MCF 10A (cell line): ENCODE results near the gene SNAP23. TPM values are rescaled to one million over a fixed set of nuclear protein-coding genes. Genes with fewer than 3 reads are reported as not detected.
A peak's percentile ranks its signal among the peaks of the same experiment; 100 is the strongest.

ENCODE experiments used
- BruUV-seq: library from RNA; stranded (reverse); fragments of 400-500 nt; replicated peaks from 2 replicates; lab custom pipeline; 2021; lab: Mats Ljungman, UMichigan
- CTCF ChIA-PET: fragments of 300-600 bp; sonication (Branson Sonifier 250); formaldehyde crosslinking; extraction: SDS; loops from one replicate; lab custom pipeline; 2021; ENCODE audit warnings: antibody characterized with exemption, inconsistent platforms; lab: Yijun Ruan, JAX
- POLR2A ChIA-PET: fragments of 300-600, 350-650 bp; sonication (Branson Sonifier 250); formaldehyde crosslinking; extraction: SDS; loops from one replicate; lab custom pipeline; 2020; ENCODE audit warnings: antibody characterized with exemption, inconsistent platforms; lab: Yijun Ruan, JAX
- DNase-seq: peaks from one replicate; pipeline ENCODE4 v3.0.0-alpha.2; 2018; ENCODE audit not compliant: unreplicated experiment
- H3K27ac Mint-ChIP-seq: one replicate; pipeline ENCODE4 v1.8.0; 2022; ENCODE audit warnings: mild to moderate bottlenecking, low read depth, mixed read lengths; ENCODE audit not compliant: unreplicated experiment
- H3K27me3 Mint-ChIP-seq: one replicate; pipeline ENCODE4 v1.8.0; 2022; ENCODE audit warnings: mixed read lengths; ENCODE audit not compliant: insufficient read depth, unreplicated experiment
- H3K36me3 Mint-ChIP-seq: one replicate; pipeline ENCODE4 v1.8.0; 2022; ENCODE audit warnings: mild to moderate bottlenecking, moderate library complexity, mixed read lengths; ENCODE audit not compliant: insufficient read depth, unreplicated experiment
- H3K4me1 Mint-ChIP-seq: one replicate; pipeline ENCODE4 v1.8.0; 2022; ENCODE audit warnings: mixed read lengths; ENCODE audit not compliant: insufficient read depth, unreplicated experiment
- H3K4me3 Mint-ChIP-seq: one replicate; pipeline ENCODE4 v1.8.0; 2022; ENCODE audit warnings: mild to moderate bottlenecking, moderate library complexity, mixed read lengths; ENCODE audit not compliant: unreplicated experiment
- H3K9me3 Mint-ChIP-seq: one replicate; pipeline ENCODE4 v1.8.0; 2022; ENCODE audit warnings: mixed read lengths; ENCODE audit not compliant: unreplicated experiment
- intact Hi-C: fragments of 100-400 bp; cut with micrococcal nuclease; formaldehyde crosslinking; loops from 2 replicates; pipeline ENCODE4 v1.14.1; 2022
- total RNA-seq: library from RNA; stranded (reverse); gene quantifications from 2 replicates; pipeline ENCODE4 v1.2.3, GENCODE V29; 2022
- TF ChIP-seq, protein P1 (sequence below): fragments of 200-600 bp; IDR thresholded peaks from one replicate; pipeline ENCODE4 v1.8.0; 2022; ENCODE audit warnings: antibody characterized with exemption, mild to moderate bottlenecking; ENCODE audit not compliant: unreplicated experiment

Gene SNAP23
- total RNA-seq, 1 experiment from 2014 or later: 47.4 TPM

DNA sequence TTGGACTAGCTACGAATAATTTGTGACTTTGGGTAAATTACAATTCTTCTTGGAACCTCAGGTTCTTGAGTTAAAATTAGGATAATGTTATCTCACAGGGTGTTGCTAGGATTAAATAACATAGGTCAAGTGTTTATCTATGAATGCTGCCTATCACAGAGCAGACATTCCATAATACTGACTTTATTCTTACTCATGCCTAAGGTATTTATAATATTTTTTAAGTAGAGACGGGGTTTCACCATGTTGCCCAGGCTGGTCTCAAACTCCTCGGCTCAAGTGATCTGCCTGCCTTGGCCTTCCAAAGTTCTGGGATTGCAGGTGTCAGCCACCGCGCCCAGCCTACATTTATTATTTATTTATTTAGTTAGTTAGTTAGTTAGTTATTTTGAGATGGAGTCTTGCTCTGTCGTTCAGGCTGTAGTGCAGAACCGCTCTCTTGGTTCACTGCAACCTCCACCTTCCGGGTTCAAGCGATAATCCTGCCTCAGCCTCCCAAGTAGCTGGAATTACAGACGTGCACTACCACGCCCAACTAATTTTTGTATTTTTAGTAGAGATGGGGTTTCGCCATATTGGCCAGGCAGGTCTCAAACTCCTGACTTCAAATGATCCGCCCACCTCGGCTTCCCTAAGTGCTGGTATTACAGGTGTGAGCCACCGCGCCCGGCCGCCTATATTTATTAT lies 3.8 kb upstream of the SNAP23 start:
- intact Hi-C loops: loop anchor here (10.0 kb wide), 2 partner anchors 163 to 217 kb away; partner anchors contain the start of genes GANC and TMEM87A
- Mint-ChIP-seq H3K4me3 (peak overlapping the region; percentile 94), H3K9me3 (no peaks in the 10 kb centered on the region), H3K27me3 (no peaks in the 10 kb centered on the region), H3K4me1 (peaks cover 32% of the 10 kb centered on the region), H3K27ac (peak overlapping the region; percentile 96), H3K36me3 (peaks cover 13% of the 10 kb centered on the region)
- TF ChIP-seq, protein P1, sequence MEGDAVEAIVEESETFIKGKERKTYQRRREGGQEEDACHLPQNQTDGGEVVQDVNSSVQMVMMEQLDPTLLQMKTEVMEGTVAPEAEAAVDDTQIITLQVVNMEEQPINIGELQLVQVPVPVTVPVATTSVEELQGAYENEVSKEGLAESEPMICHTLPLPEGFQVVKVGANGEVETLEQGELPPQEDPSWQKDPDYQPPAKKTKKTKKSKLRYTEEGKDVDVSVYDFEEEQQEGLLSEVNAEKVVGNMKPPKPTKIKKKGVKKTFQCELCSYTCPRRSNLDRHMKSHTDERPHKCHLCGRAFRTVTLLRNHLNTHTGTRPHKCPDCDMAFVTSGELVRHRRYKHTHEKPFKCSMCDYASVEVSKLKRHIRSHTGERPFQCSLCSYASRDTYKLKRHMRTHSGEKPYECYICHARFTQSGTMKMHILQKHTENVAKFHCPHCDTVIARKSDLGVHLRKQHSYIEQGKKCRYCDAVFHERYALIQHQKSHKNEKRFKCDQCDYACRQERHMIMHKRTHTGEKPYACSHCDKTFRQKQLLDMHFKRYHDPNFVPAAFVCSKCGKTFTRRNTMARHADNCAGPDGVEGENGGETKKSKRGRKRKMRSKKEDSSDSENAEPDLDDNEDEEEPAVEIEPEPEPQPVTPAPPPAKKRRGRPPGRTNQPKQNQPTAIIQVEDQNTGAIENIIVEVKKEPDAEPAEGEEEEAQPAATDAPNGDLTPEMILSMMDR: no peak
- POLR2A ChIA-PET: interaction anchor here (0.6 to 3.2 kb wide), 19 partner anchors 8 to 1074 kb away, joined by 3 to 43 read pairs (median 6); partner anchors contain the start of genes GANC, HAUS2, LRRC57 and STARD9
- CTCF ChIA-PET: interaction anchor here (0.9 kb wide), 1 partner anchor 20 kb away, joined by 3 read pairs; no protein-coding TSS in a partner anchor
- DNase-seq: peak; percentile 16
- TSS peak; percentile 80 for BruUV-seq

DNA sequence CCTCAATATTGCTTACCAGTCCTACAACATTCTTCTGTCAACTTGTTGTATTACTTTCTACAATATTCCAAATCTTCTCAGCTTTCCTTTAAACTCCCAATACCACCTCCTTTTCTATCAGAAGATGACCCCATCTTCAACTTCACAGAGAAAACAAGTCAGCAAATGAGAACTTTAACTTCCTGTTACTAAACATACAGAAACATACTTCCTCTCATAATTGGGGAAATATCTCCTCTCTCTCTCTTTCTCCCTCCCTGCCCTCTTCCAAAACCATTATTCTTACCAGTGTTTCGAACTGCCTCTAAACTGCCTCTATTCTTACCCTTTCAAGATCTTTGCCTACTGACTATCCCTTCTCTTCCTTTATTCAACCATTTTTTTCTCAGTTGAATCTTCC lies 1.8 kb upstream of the SNAP23 start:
- TF ChIP-seq, protein P1: no peak
- peak overlapping the region; percentile 95 for H3K27ac Mint-ChIP-seq
- peaks cover 4% of the 10 kb centered on the region for H3K36me3 Mint-ChIP-seq
- intact Hi-C loops: loop anchor here (10.0 kb wide), 2 partner anchors 161 to 219 kb away; partner anchors contain the start of genes GANC and TMEM87A
- peaks cover 28% of the 10 kb centered on the region for H3K4me1 Mint-ChIP-seq
- peak overlapping the region; percentile 87 for H3K4me3 Mint-ChIP-seq
- no peaks in the 10 kb centered on the region for H3K9me3 Mint-ChIP-seq
- BruUV-seq: no TSS peak
- ChIA-PET CTCF (interaction anchor here (0.7 kb wide), 1 partner anchor 832 kb away, joined by 5 read pairs; no protein-coding TSS in a partner anchor), POLR2A (interaction anchor here (2.6 to 3.9 kb wide), 2 partner anchors 55 to 219 kb away, joined by 25 to 69 read pairs; partner anchors contain the start of genes GANC, HAUS2, LRRC57 and TMEM87A)
- no peak for DNase-seq
- H3K27me3 Mint-ChIP-seq: no peaks in the 10 kb centered on the region

DNA sequence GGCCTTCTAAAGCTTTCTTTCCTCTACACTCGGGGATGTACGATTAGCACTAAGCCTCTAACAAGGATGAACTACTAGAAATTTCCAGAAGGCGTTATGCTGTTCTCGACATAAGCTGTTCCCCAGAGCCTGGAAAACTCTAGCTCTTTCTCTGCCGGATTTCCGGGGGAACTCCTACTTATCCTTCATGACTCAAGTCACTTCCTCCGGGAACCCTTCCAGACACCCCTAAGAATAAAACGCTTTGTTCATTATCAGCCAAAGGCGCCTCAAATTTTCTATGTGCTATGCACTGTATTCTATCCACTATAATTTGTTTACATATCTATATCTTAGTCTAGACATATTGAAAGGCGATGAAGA lies 455 bp upstream of the SNAP23 start:
- intact Hi-C loops: loop anchor here (5.0 to 10.0 kb wide), 3 partner anchors 52 to 220 kb away; partner anchors contain the start of genes GANC, HAUS2, LRRC57 and TMEM87A
- CTCF ChIA-PET: interaction anchor here (0.7 to 1.3 kb wide), 6 partner anchors 10 to 93 kb away, joined by 3 to 4 read pairs (median 3); no protein-coding TSS in a partner anchor
- peak overlapping the region; percentile 87 for H3K4me3 Mint-ChIP-seq
- H3K27ac Mint-ChIP-seq: peak overlapping the region; percentile 95
- no peaks in the 10 kb centered on the region for H3K27me3 Mint-ChIP-seq
- H3K4me1 Mint-ChIP-seq: peaks cover 25% of the 10 kb centered on the region
- TF ChIP-seq, protein P1: no peak
- POLR2A ChIA-PET: interaction anchor here (0.6 to 3.9 kb wide), 19 partner anchors 10 to 522 kb away, joined by 3 to 69 read pairs (median 4); partner anchors contain the start of genes GANC, HAUS2, LRRC57 and STARD9
- no peaks in the 10 kb centered on the region for H3K9me3 Mint-ChIP-seq
- H3K36me3 Mint-ChIP-seq: no peaks in the 10 kb centered on the region
- DNase-seq: peak; percentile 62
- TSS peak; percentile 69 for BruUV-seq
